NB4 (cell line): ENCODE data around the gene MUC6.

ENCODE experiments used
- MYC ChIP-seq: IDR thresholded peaks from 2 replicates; pipeline ENCODE4 v1.6.1; 2011; ENCODE audit warnings: low read depth, low read length
- TF ChIP-seq, protein P1 (sequence below): IDR thresholded peaks from one replicate; pipeline ENCODE4 v1.5.1; 2012; ENCODE audit warnings: low read depth, low read length

DNA sequence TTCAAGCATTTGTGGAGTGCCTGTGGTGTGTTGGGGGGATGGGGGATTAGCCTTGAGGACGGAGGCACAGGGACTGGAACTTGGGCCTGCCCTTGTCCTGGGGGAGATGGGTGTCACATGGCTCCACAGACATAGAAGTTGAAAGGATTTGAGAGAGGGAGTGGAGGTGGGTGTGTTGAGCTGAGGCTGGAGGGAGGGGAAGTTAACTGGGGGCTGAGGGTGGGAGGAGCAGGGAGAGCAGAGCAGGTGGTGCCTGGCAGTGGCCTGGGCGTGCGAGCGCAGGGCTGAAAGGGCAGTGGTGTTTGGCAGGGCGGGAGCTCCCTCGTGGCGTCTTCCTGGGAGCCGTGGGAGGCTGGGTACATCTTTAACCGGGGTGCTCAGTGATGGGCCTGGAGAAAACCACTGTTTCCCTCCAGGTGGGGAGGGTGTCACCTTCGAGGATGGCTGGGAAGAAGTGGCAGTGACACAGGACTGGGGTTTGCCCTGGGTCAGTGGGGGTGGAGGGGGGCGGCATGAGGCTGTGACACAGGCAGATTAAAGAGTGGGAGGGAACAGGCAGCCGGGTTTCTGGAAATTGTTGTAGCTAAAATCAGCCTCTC is 65.3 kb downstream of the MUC6 start:
- no peak for TF ChIP-seq MYC
- TF ChIP-seq, protein P1, sequence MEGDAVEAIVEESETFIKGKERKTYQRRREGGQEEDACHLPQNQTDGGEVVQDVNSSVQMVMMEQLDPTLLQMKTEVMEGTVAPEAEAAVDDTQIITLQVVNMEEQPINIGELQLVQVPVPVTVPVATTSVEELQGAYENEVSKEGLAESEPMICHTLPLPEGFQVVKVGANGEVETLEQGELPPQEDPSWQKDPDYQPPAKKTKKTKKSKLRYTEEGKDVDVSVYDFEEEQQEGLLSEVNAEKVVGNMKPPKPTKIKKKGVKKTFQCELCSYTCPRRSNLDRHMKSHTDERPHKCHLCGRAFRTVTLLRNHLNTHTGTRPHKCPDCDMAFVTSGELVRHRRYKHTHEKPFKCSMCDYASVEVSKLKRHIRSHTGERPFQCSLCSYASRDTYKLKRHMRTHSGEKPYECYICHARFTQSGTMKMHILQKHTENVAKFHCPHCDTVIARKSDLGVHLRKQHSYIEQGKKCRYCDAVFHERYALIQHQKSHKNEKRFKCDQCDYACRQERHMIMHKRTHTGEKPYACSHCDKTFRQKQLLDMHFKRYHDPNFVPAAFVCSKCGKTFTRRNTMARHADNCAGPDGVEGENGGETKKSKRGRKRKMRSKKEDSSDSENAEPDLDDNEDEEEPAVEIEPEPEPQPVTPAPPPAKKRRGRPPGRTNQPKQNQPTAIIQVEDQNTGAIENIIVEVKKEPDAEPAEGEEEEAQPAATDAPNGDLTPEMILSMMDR: no peak
